PC-3 (cell line): ENCODE results near the gene C2orf80. TPM values are rescaled to one million over a fixed set of nuclear protein-coding genes. Genes with fewer than 3 reads are reported as not detected.

Experiments used
- ATAC-seq: fragments of 200-7000 bp; cut with Tn5 transposase; 2 replicates; pipeline ENCODE4 v1.9.1; 2020; ENCODE audit warnings: mild to moderate bottlenecking, moderate library complexity
- BruUV-seq: library from RNA; stranded (reverse); fragments of 400-500 nt; replicated peaks from 2 replicates; lab custom pipeline; 2021; lab: Mats Ljungman, UMichigan
- CTCF ChIA-PET: fragments of 300-600 bp; sonication (Branson Sonifier 250); formaldehyde crosslinking; loops from one replicate; lab custom pipeline; 2022; ENCODE audit warnings: antibody characterized with exemption; lab: Charles Lee
- POLR2A ChIA-PET: fragments of 300-600 bp; sonication (Branson Sonifier 250); formaldehyde crosslinking; loops from one replicate; lab custom pipeline; 2022; ENCODE audit warnings: antibody characterized with exemption; ENCODE audit not compliant: unreplicated experiment; lab: Charles Lee
- DNase-seq: peaks from one replicate; pipeline ENCODE4 v3.0.0-alpha.2; 2015
- H2AFZ ChIP-seq: fragments of 300-600 bp; sonication (generic); 2 replicates; pipeline ENCODE4 v1.6.0; 2016; ENCODE audit warnings: antibody characterized with exemption, low read length
- H3F3A ChIP-seq: fragments of 300-600 bp; sonication (generic); one replicate; pipeline ENCODE4 v1.6.0; 2017; ENCODE audit warnings: antibody characterized with exemption, low read length, control low read depth, mild to moderate bottlenecking; ENCODE audit not compliant: unreplicated experiment
- H3K27ac ChIP-seq: fragments of 300-600 bp; sonication (generic); 2 replicates; pipeline ENCODE4 v1.5.1; 2016; ENCODE audit warnings: mild to moderate bottlenecking, low read length
- H3K27me3 ChIP-seq: fragments of 300-600 bp; sonication (generic); 2 replicates; pipeline ENCODE4 v1.6.1; 2016; ENCODE audit warnings: low read length, mixed read lengths
- H3K36me3 ChIP-seq: fragments of 300-600 bp; sonication (generic); 2 replicates; pipeline ENCODE4 v1.6.1; 2016; ENCODE audit warnings: low read depth, mixed run types, low read length, mixed read lengths
- H3K4me1 ChIP-seq: fragments of 300-600 bp; sonication (generic); 2 replicates; pipeline ENCODE4 v1.5.1; 2016; ENCODE audit warnings: low read length; ENCODE audit not compliant: insufficient read depth
- H3K4me2 ChIP-seq: fragments of 300-600 bp; sonication (generic); 2 replicates; pipeline ENCODE4 v1.6.0; 2016; ENCODE audit warnings: low read length
- H3K4me3 ChIP-seq: fragments of 300-600 bp; sonication (generic); 2 replicates; pipeline ENCODE4 v1.5.1; 2016; ENCODE audit warnings: mild to moderate bottlenecking, low read length, mixed read lengths
- H3K79me2 ChIP-seq: fragments of 300-600 bp; sonication (generic); 2 replicates; pipeline ENCODE4 v1.6.1; 2017; ENCODE audit warnings: low read length, mixed read lengths
- H3K9ac ChIP-seq: fragments of 300-600 bp; sonication (generic); 2 replicates; pipeline ENCODE4 v1.6.0; 2016; ENCODE audit warnings: mild to moderate bottlenecking, low read length
- H3K9me2 ChIP-seq: fragments of 300-600 bp; sonication (generic); replicated peaks from 2 replicates; pipeline ENCODE4 v1.6.1; 2016; ENCODE audit warnings: mixed run types, low read length, mixed read lengths
- H3K9me3 ChIP-seq: fragments of 300-600 bp; sonication (generic); 2 replicates; pipeline ENCODE4 v1.6.1; 2016; ENCODE audit warnings: low read length, mixed read lengths
- H4K20me1 ChIP-seq: fragments of 300-600 bp; sonication (generic); 2 replicates; pipeline ENCODE4 v1.6.1; 2016; ENCODE audit warnings: low read length, mixed read lengths
- CTCF ChIP-seq: fragments of 300-600 bp; sonication (generic); conservative IDR thresholded peaks from 2 replicates; pipeline ENCODE4 v1.5.1; 2017; ENCODE audit warnings: antibody characterized with exemption, low read depth, mild to moderate bottlenecking, low read length
- EZH2 ChIP-seq: fragments of 300-600 bp; sonication (generic); IDR thresholded peaks from one replicate; pipeline ENCODE4 v1.6.1; 2017; ENCODE audit warnings: antibody characterized with exemption, mild to moderate bottlenecking, low read length; ENCODE audit not compliant: unreplicated experiment
- EZH2phosphoT487 ChIP-seq: fragments of 300-600 bp; sonication (generic); IDR thresholded peaks from 2 replicates; pipeline ENCODE4 v1.6.1; 2018; ENCODE audit warnings: mild to moderate bottlenecking, antibody characterized with exemption, low read length, borderline replicate concordance
- intact Hi-C: fragments of 100-400 bp; cut with micrococcal nuclease; formaldehyde crosslinking; loops from 2 replicates; pipeline ENCODE4 v1.9.0; 2023
- total RNA-seq: library from RNA; depleted of rRNA; stranded (reverse); fragments of >200 nt; gene quantifications from 2 replicates; pipeline ENCODE4 v1.2.3, GENCODE V29; 2014

Gene C2orf80
- total RNA-seq, 1 experiment from 2014 or later: not detected

GRCh38 chr2:208210688-208211451, 21.0 kb upstream of the C2orf80 start:
- no peaks in the 10 kb centered on the region for H3F3A ChIP-seq
- H3K4me3 ChIP-seq: no peak overlapping the region
- POLR2A ChIA-PET: no interaction called here
- no peaks in the 10 kb centered on the region for H3K4me1 ChIP-seq
- H3K9me2 ChIP-seq: no peaks in the 10 kb centered on the region
- no peaks in the 10 kb centered on the region for H3K27me3 ChIP-seq
- H3K9ac ChIP-seq: no peak overlapping the region
- intact Hi-C loops: no loop called here
- no peaks in the 10 kb centered on the region for H3K9me3 ChIP-seq
- no peak overlapping the region for H2AFZ ChIP-seq
- no peak overlapping the region for H3K4me2 ChIP-seq
- BruUV-seq: no TSS peak
- H3K27ac ChIP-seq: no peak overlapping the region
- no peaks in the 10 kb centered on the region for H4K20me1 ChIP-seq
- CTCF ChIA-PET: no interaction called here
- H3K79me2 ChIP-seq: no peaks in the 10 kb centered on the region
- TF ChIP-seq EZH2 (no peak), CTCF (no peak), EZH2phosphoT487 (no peak)
- DNase-seq (no peak), ATAC-seq (no peak)
- H3K36me3 ChIP-seq: no peaks in the 10 kb centered on the region

- H3K36me3 ChIP-seq: no peaks in the 10 kb centered on the region
- no peaks in the 10 kb centered on the region for H3F3A ChIP-seq
- H3K4me1 ChIP-seq: no peaks in the 10 kb centered on the region
- H3K9me3 ChIP-seq: no peaks in the 10 kb centered on the region
- no peaks in the 10 kb centered on the region for H3K9me2 ChIP-seq
- no TSS peak for BruUV-seq
- H2AFZ ChIP-seq: no peak overlapping the region
- DNase-seq: no peak
- H4K20me1 ChIP-seq: no peaks in the 10 kb centered on the region
- H3K27me3 ChIP-seq: no peaks in the 10 kb centered on the region
- ChIA-PET POLR2A (no interaction called here), CTCF (no interaction called here)
- H3K4me2 ChIP-seq: no peak overlapping the region
- H3K9ac ChIP-seq: no peak overlapping the region
- no peak overlapping the region for H3K4me3 ChIP-seq
- intact Hi-C loops: no loop called here
- H3K27ac ChIP-seq: no peak overlapping the region
- TF ChIP-seq EZH2phosphoT487: no peak
- TF ChIP-seq EZH2: no peak
- no peak for TF ChIP-seq CTCF
- no peaks in the 10 kb centered on the region for H3K79me2 ChIP-seq
- ATAC-seq: no peak
Observed at GRCh38 chr2:208208335-208209085, 18.7 kb upstream of the C2orf80 start.

- no peak for ATAC-seq
Observed at GRCh38 chr2:208207769-208208168, 17.9 kb upstream of the C2orf80 start.

More at GRCh38 chr2:208207769-208208168, 17.9 kb upstream of the C2orf80 start:
- H3K4me1 ChIP-seq: no peaks in the 10 kb centered on the region
- no TSS peak for BruUV-seq
- no peak overlapping the region for H3K9ac ChIP-seq
- H3K4me2 ChIP-seq: no peak overlapping the region
- no peak overlapping the region for H3K4me3 ChIP-seq
- no peaks in the 10 kb centered on the region for H4K20me1 ChIP-seq
- H3K9me2 ChIP-seq: no peaks in the 10 kb centered on the region
- ChIA-PET POLR2A (no interaction called here), CTCF (no interaction called here)
- no peak overlapping the region for H3K27ac ChIP-seq
- H3K9me3 ChIP-seq: no peaks in the 10 kb centered on the region
- intact Hi-C loops: no loop called here
- no peaks in the 10 kb centered on the region for H3K36me3 ChIP-seq
- H3K79me2 ChIP-seq: no peaks in the 10 kb centered on the region
- H3K27me3 ChIP-seq: no peaks in the 10 kb centered on the region
- no peak for DNase-seq
- no peaks in the 10 kb centered on the region for H3F3A ChIP-seq
- no peak for TF ChIP-seq CTCF
- no peak for TF ChIP-seq EZH2phosphoT487
- TF ChIP-seq EZH2: no peak
- H2AFZ ChIP-seq: no peak overlapping the region
